ENCODE data around the gene VPS26B. TPM values are rescaled to one million over a fixed set of nuclear protein-coding genes. Genes with fewer than 3 reads are reported as not detected.
A peak's percentile ranks its signal among the peaks of the same experiment; 100 is the strongest.

The VPS26B gene
- total and polyA plus RNA-seq, 2 experiments from 2014 or later = 10.1 to 29.1 TPM

DNA sequence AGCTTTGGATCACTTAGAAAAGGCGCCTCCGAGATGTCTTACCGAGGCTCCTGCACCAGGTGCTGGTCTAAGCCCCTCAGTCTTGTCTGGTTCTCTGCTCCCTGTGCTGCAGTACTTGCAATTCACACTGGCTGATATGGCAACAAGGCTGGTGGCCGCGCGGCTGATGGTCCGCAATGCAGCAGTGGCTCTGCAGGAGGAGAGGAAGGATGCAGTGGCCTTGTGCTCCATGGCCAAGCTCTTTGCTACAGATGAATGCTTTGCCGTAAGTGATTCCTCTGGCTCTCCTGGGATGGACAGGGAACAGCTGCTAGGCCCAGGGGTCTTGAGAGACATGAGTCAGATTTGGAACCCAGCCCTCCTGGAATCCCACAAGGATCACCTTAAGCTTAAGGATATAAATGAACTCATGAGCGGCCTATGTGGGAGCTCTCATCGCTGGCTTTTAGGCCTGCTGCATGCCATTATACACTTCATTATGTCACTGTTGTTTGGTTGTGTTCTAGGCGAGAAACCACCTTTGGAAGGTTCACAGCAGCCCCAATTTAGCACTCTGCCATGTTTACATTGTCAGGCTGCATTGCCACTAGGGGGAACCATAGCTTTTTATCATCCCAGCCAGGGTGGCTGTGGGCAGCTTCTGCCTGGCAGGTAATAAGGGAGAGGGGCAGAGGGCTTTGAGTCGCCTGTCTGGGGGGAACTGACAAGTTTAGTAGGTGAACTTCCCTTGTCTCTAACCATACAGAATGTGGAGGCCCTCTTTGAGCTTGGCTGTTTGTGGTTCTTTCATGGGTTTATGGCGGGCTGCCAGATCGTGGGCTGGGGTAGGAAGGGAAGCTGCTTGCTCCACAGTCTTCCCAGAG lies 37.4 kb downstream of the VPS26B start:
- H3K27me3 Mint-ChIP-seq (ENCODE audit: insufficient read depth, low read depth, poor library complexity) = peaks cover 2% of the 10 kb centered on the region
- Histone ChIP-seq H3K4me3 (no peak overlapping the region), H2AFZ (no peak overlapping the region), H3K4me1 (ENCODE audit: insufficient read depth) (peaks cover 16% of the 10 kb centered on the region), H3K79me2 (replicated peaks; ENCODE audit: insufficient read depth) (peaks cover 36% of the 10 kb centered on the region), H3K9me2 (ENCODE audit: insufficient read depth) (no peaks in the 10 kb centered on the region), H4K20me1 (replicated peaks; ENCODE audit: insufficient read depth) (peaks cover 9% of the 10 kb centered on the region), H3K27ac (ENCODE audit: low read depth) (no peak overlapping the region), H3K36me3 (ENCODE audit: insufficient read depth) (peaks cover 45% of the 10 kb centered on the region), H3K4me2 (no peak overlapping the region), H3F3A (replicated peaks; ENCODE audit: low read depth) (no peaks in the 10 kb centered on the region), H3K27me3 (ENCODE audit: insufficient read depth) (no peaks in the 10 kb centered on the region)
- peak overlapping the region; percentile 14; the same call in 1 of the 2 replicates for H3K27ac Mint-ChIP-seq
- peaks cover 24% of the 10 kb centered on the region for H3K4me1 Mint-ChIP-seq
- ATAC-seq = peak; percentile 92
- no peak overlapping the region for H3K4me3 Mint-ChIP-seq
- no peaks in the 10 kb centered on the region for H3K9me3 Mint-ChIP-seq
- DNase-seq (ENCODE audit: low spot score) = peak; percentile 84
- TF ChIP-seq, protein P1, sequence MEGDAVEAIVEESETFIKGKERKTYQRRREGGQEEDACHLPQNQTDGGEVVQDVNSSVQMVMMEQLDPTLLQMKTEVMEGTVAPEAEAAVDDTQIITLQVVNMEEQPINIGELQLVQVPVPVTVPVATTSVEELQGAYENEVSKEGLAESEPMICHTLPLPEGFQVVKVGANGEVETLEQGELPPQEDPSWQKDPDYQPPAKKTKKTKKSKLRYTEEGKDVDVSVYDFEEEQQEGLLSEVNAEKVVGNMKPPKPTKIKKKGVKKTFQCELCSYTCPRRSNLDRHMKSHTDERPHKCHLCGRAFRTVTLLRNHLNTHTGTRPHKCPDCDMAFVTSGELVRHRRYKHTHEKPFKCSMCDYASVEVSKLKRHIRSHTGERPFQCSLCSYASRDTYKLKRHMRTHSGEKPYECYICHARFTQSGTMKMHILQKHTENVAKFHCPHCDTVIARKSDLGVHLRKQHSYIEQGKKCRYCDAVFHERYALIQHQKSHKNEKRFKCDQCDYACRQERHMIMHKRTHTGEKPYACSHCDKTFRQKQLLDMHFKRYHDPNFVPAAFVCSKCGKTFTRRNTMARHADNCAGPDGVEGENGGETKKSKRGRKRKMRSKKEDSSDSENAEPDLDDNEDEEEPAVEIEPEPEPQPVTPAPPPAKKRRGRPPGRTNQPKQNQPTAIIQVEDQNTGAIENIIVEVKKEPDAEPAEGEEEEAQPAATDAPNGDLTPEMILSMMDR (conservative IDR thresholded peaks at IDR 0.05; ENCODE audit: low read depth in 2 of 2) = peak; percentile 83 to 87
- TF ChIP-seq STAT1 (IDR thresholded peaks at IDR 0.05; ENCODE audit: unreplicated experiment) = no peak
- peaks cover 74% of the 10 kb centered on the region for H3K36me3 Mint-ChIP-seq (ENCODE audit: low read depth)

DNA sequence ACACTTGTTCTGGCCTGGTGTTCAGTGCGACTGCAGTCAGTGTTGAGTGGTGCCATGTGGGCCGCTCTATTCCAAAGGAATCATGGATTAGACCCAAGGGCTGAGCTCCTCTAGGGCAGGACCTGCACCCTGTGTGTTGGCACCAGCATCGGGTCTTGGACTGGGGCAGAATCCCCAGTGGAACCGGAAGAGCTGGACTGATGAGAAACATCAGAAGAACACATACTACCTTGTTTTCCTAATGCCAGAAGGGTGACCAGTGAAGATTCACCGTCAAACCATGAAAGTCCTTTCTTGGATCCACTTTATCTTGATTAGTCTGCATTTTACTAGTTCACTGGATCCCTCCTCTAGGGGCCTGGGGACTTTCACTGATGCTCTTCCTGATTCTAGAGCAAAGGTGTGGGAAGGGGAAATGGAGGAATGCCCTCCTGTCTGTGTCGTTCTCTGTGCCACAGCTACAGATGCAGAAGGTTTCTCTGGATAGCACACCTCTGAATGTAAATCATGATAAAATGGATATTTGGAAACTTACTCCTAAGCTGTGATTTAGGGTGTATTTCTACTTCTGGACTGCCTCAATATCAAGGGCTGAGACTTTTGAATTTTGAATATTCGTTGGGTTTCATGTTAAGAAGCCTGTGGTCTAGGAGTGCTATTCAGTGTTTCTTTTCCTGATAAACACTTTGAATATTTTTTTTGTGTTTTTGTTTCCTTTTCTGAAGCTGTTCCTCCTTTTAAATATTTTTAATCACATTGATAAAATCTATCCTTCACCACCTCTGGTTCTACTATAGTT lies 40.7 kb downstream of the VPS26B start:
- Mint-ChIP-seq H3K27ac (peak overlapping the region; percentile 79; the same call in 1 of the 2 replicates), H3K9me3 (no peaks in the 10 kb centered on the region), H3K4me1 (peaks cover 50% of the 10 kb centered on the region), H3K4me3 (no peak overlapping the region), H3K36me3 (ENCODE audit: low read depth) (peaks cover 47% of the 10 kb centered on the region), H3K27me3 (ENCODE audit: insufficient read depth, low read depth, poor library complexity) (peaks cover 9% of the 10 kb centered on the region)
- ATAC-seq = no peak
- no peak overlapping the region for H2AFZ ChIP-seq
- TF ChIP-seq, protein P2, sequence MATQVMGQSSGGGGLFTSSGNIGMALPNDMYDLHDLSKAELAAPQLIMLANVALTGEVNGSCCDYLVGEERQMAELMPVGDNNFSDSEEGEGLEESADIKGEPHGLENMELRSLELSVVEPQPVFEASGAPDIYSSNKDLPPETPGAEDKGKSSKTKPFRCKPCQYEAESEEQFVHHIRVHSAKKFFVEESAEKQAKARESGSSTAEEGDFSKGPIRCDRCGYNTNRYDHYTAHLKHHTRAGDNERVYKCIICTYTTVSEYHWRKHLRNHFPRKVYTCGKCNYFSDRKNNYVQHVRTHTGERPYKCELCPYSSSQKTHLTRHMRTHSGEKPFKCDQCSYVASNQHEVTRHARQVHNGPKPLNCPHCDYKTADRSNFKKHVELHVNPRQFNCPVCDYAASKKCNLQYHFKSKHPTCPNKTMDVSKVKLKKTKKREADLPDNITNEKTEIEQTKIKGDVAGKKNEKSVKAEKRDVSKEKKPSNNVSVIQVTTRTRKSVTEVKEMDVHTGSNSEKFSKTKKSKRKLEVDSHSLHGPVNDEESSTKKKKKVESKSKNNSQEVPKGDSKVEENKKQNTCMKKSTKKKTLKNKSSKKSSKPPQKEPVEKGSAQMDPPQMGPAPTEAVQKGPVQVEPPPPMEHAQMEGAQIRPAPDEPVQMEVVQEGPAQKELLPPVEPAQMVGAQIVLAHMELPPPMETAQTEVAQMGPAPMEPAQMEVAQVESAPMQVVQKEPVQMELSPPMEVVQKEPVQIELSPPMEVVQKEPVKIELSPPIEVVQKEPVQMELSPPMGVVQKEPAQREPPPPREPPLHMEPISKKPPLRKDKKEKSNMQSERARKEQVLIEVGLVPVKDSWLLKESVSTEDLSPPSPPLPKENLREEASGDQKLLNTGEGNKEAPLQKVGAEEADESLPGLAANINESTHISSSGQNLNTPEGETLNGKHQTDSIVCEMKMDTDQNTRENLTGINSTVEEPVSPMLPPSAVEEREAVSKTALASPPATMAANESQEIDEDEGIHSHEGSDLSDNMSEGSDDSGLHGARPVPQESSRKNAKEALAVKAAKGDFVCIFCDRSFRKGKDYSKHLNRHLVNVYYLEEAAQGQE (IDR thresholded peaks at IDR 0.05; ENCODE audit: unreplicated experiment) = no peak
- TF ChIP-seq ZNF114 (CRISPR knock-in tag; IDR thresholded peaks at IDR 0.05) (no peak), CREB1 (CRISPR knock-in tag; IDR thresholded peaks at IDR 0.05; ENCODE audit: low read depth) (no peak), EZH2phosphoT487 (IDR thresholded peaks at IDR 0.05; ENCODE audit: unreplicated experiment) (no peak), ZNF331 (CRISPR knock-in tag; IDR thresholded peaks at IDR 0.05; ENCODE audit: low read depth) (no peak)
- peaks cover 36% of the 10 kb centered on the region for H3K4me1 ChIP-seq (ENCODE audit: insufficient read depth)
- H3K27ac ChIP-seq (ENCODE audit: low read depth) = 0 out of 2 replicates have a peak overlapping the region, but pooled peaks have one; percentile 26
- no peaks in the 10 kb centered on the region for H3K9me2 ChIP-seq (ENCODE audit: insufficient read depth)
- peaks cover 51% of the 10 kb centered on the region for H3K79me2 ChIP-seq (replicated peaks; ENCODE audit: insufficient read depth)
- peaks cover 7% of the 10 kb centered on the region for H4K20me1 ChIP-seq (replicated peaks; ENCODE audit: insufficient read depth)
- H3K4me2 ChIP-seq = no peak overlapping the region
- no peaks in the 10 kb centered on the region for H3F3A ChIP-seq (replicated peaks; ENCODE audit: low read depth)
- H3K4me3 ChIP-seq = no peak overlapping the region
- no peak for DNase-seq (ENCODE audit: low spot score)
- H3K27me3 ChIP-seq (ENCODE audit: insufficient read depth) = no peaks in the 10 kb centered on the region
- H3K36me3 ChIP-seq (ENCODE audit: insufficient read depth) = peaks cover 29% of the 10 kb centered on the region
